Psoas muscle (tissue), 8 donors: Measurements from ENCODE around the gene MRAS. TPM values are rescaled to one million over a fixed set of nuclear protein-coding genes. Genes with fewer than 3 reads are reported as not detected.

ENCODE experiments used
- ATAC-seq, 4 donors: fragments of 200-7000 bp; cut with Tn5 transposase; one replicate each; pipeline ENCODE4 v1.9.1; 2020; ENCODE audit warnings: moderate library complexity in 3 of 4, mild to moderate bottlenecking in 2 of 4
- DNase-seq, 2 donors: peaks; one replicate each; pipeline ENCODE4 v3.0.0-alpha.2; 2020
- H3K27ac ChIP-seq: fragments of 200-600 bp; one replicate; pipeline ENCODE4 v1.8.0; 2022
- H3K27me3 ChIP-seq, 3 donors: fragments of 200-600 bp in 1 of 3; one replicate each; pipeline versions ENCODE4 v1.6.1 to v1.8.0; 2013 to 2022; ENCODE audit warnings: low read length in 2 of 3, mild to moderate bottlenecking in 2 of 3, moderate library complexity in 1 of 3; ENCODE audit not compliant: insufficient read depth in 3 of 3
- H3K36me3 ChIP-seq, 2 donors: fragments of 200-600 bp in 1 of 2; one replicate each; pipeline versions ENCODE4 v1.6.1 to v1.8.0; 2013 to 2022; ENCODE audit warnings: low read depth in 1 of 2, mild to moderate bottlenecking in 1 of 2, moderate library complexity in 1 of 2; ENCODE audit not compliant: insufficient read depth in 1 of 2
- H3K4me1 ChIP-seq: fragments of 200-600 bp; one replicate; pipeline ENCODE4 v1.8.0; 2022
- H3K4me3 ChIP-seq: fragments of 200-600 bp; one replicate; pipeline ENCODE4 v1.8.0; 2022; ENCODE audit warnings: mild to moderate bottlenecking
- H3K9me3 ChIP-seq: fragments of 200-600 bp; one replicate; pipeline ENCODE4 v1.8.0; 2022
- WGBS, 3 donors: extraction: QIAGEN DNeasy Blood & Tissue Kit; methylation state at CpG; one replicate each; pipeline versions ENCODE4 v1.1.6 to v1.1.7; 2013; 5-methylcytosine and 5-hydroxymethylcytosine counted together
- intact Hi-C, 2 donors: fragments of 100-400 bp; cut with DNase I; formaldehyde crosslinking; loops; one replicate each; pipeline versions ENCODE4 v1.11.0 to v1.14.2; 2022
- polyA plus RNA-seq, 3 donors: library from polyadenylated mRNA; stranded (reverse); fragments of 200-250 nt; gene quantifications; one replicate each; pipeline ENCODE4 v1.2.3, GENCODE V29; 2013
- total RNA-seq, 4 donors: library from RNA; stranded (reverse); fragmentation: NEBNext Ultra II Directional in 2 of 4; extraction: Animal tissue kit (Norgen Biotek cat#: 25700) in 2 of 4; gene quantifications; one replicate each; pipeline versions ENCODE4 v1.2.1 to v1.2.4, GENCODE V29; 2021 to 2023
- TF ChIP-seq, protein P1 (sequence below): fragments of 200-600 bp; IDR thresholded peaks from one replicate; pipeline ENCODE4 v1.8.0; 2022; ENCODE audit warnings: antibody characterized with exemption
- donor health status: healthy with polysubstance abuse.
- donor health status: DM: no; HTN: no; CAD: no; lungs with moderate emphysema.
- donor health status: Bipolar disorder and iron deficiency.
- donor health status: healthy.
- donor health status: DM: yes; HTN: yes; CAD: no.
- donor health status: DM: no; HTN: no; CAD: no.
- donor health status: DM: no; HTN: no; CAD: no.
- donor health status: DM: yes; HTN: yes; CAD: no.

The MRAS gene
- total and polyA plus RNA-seq, 7 donors: 43.8 to 166 (median 107) TPM

DNA sequence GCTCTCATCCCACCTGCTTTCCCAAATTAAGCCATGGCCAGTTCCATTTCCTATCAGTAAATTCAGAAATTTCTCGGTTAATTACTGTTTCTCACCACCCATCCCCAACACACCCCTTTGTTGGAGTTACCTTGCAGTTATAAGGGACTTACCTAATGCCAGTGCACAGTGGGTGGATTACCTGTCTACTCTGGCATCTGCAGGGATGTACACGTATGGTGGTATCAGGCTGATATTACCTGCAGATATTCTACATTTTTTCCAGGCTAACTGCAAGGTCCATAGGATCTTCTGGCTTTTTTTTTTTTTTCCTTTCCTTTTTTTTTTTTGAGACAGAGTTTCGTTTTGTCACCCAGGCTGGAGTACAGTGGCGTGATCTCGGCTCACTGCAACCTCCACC lies 7.9 kb upstream of the MRAS start:
- Histone ChIP-seq H3K36me3 (no peaks in the 10 kb centered on the region), H3K27ac (no peak overlapping the region), H3K9me3 (no peaks in the 10 kb centered on the region), H3K4me3 (no peak overlapping the region), H3K4me1 (peaks cover 15% of the 10 kb centered on the region), H3K27me3 (no peaks in the 10 kb centered on the region)
- intact Hi-C loops: no loop called here
- TF ChIP-seq, protein P1, sequence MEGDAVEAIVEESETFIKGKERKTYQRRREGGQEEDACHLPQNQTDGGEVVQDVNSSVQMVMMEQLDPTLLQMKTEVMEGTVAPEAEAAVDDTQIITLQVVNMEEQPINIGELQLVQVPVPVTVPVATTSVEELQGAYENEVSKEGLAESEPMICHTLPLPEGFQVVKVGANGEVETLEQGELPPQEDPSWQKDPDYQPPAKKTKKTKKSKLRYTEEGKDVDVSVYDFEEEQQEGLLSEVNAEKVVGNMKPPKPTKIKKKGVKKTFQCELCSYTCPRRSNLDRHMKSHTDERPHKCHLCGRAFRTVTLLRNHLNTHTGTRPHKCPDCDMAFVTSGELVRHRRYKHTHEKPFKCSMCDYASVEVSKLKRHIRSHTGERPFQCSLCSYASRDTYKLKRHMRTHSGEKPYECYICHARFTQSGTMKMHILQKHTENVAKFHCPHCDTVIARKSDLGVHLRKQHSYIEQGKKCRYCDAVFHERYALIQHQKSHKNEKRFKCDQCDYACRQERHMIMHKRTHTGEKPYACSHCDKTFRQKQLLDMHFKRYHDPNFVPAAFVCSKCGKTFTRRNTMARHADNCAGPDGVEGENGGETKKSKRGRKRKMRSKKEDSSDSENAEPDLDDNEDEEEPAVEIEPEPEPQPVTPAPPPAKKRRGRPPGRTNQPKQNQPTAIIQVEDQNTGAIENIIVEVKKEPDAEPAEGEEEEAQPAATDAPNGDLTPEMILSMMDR: no peak
- DNase-seq: no peak
- ATAC-seq: no peak
- WGBS, 3 donors: 82 to 96% (median 91%) methylated on average over 5 of the region's 5 CpGs

DNA sequence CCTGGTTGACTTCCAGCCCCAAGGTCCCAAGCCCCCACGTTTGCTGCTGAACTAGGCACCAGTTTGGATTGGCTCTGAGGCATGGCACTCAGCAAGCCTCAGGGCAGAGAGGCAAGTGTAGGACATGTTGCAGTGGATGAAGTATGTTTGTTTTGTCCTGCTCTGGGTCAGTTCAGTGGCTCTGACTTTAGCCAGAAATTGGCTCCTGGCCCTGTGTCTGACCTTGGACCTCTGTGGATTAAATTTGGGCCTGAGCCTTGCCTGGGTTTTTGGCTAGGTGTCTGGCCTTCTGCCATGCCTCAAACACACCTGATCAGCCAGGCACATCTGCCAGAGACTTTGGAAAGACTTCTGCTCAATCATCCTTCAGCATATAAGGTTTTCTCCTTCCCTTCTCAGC lies 3.6 kb upstream of the MRAS start:
- H3K4me3 ChIP-seq: no peak overlapping the region
- TF ChIP-seq, protein P1: no peak
- H3K36me3 ChIP-seq: no peaks in the 10 kb centered on the region
- WGBS, 3 donors: 56 to 76% (median 56%) methylated on average over 1 of the region's 1 CpG
- ATAC-seq (no peak), DNase-seq (no peak)
- intact Hi-C loops: no loop called here
- H3K27me3 ChIP-seq: no peaks in the 10 kb centered on the region
- H3K4me1 ChIP-seq: no peaks in the 10 kb centered on the region
- H3K9me3 ChIP-seq: no peaks in the 10 kb centered on the region
- no peak overlapping the region for H3K27ac ChIP-seq

DNA sequence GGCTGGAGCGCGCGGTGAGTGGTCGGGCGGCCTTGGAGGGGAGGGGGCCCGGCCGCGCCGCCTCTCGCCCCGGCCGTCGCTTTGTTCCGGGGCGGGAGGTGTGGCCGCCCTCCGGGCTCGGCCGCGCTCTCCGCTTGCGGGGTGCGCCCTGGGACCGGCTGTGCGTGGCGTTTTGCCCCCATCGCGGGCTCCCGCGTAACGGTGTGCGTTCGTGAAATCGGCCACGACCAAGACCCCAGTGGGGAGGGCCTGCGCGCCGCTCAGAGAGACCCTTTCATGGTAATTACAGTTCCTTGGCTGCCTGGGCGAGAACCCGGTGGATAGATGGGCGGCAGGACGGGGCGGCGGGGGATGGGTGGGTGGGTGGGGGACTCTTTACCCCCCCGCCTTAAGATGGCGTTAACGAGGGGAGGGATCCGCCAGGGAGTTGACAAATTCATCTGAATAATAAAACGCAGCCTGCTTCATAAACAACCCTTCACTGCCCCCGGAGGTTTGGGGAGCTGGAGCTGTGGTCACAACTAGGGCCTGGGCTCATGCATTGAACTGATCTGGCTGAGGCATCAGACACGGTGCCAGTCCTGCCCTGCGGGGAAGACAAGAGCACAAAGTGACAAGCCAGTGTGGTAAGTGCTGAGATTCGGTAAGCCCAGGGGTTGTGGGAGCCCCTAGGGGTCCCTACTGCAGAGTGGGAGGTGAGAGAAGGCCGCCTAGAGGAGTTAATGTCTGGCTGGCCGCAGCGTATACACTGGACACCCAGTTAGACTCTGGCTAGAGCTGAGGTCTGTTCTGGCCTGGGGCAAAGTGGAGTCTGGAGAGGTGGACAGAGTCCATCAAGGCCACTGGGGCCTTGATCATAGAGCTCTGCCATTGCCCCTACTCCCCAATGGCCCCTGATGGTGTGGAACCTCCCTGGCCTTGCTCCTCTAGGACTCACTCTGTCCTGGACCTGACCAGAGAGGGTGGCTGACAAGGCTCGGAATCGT lies 668 bp downstream of the MRAS start:
- H3K36me3 ChIP-seq: peaks cover 0 to 5% of the 10 kb centered on the region in 2 donors
- WGBS, 3 donors: 2 to 5% (median 3%) methylated on average over 39 to 58 of the region's 58 CpGs
- peak overlapping the region; percentile 98 for H3K27ac ChIP-seq
- H3K9me3 ChIP-seq: no peaks in the 10 kb centered on the region
- intact Hi-C loops: loop anchor here in 1 of 2 donors (2.0 kb wide), 1 partner anchor 18 kb away; no protein-coding TSS in a partner anchor
- ATAC-seq: peak; percentile 9 to 31 (median 22)
- H3K4me1 ChIP-seq: peaks cover 34% of the 10 kb centered on the region
- TF ChIP-seq, protein P1: no peak
- no peaks in the 10 kb centered on the region for H3K27me3 ChIP-seq
- DNase-seq: peak; percentile 30 to 61
- peak overlapping the region; percentile 81 for H3K4me3 ChIP-seq

DNA sequence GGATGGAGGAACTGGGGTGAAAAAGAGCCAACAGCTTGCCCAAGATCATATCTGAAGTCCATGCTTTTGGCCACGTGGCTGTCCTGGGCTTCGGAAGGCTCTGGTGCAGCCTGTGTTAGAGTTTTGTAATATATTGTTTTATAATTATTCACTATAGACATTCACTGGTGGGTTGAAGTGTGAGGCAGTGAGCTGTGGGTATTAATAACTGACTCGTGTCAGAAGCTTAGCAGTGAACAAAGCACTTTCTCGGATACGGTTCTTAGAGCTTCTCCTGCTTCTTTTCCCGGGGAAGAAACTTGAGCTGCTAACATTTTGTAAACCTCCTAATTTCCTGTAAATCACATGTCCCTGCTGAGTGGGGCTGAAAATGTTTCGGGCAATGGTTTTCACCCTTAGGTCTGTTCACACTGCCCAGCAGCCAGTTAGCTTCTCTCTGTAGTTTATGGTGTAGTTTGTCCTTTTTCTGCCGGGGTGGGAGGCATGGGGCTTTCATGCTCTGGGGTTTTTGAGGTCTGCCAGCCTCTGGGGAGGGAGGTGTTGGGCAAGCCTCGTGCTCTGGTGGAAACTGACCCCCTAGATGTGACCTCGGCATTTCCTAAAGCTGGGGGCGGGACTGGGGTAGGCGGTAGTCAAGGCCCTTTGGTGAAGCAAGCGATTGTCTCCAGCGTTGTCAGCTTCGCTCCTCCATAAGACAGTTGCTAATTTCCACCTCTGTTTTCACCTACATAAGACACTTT lies 1.7 kb downstream of the MRAS start:
- H3K4me3 ChIP-seq: peak overlapping the region; percentile 81
- TF ChIP-seq, protein P1: no peak
- peak; percentile 56 to 64 for DNase-seq
- peaks cover 0 to 9% of the 10 kb centered on the region in 2 donors for H3K36me3 ChIP-seq
- 20 to 35% (median 26%) methylated on average over 15 of the region's 15 CpGs for WGBS, 3 donors
- no peaks in the 10 kb centered on the region for H3K9me3 ChIP-seq
- peak; percentile 13 to 41 (median 26) for ATAC-seq
- H3K27me3 ChIP-seq: no peaks in the 10 kb centered on the region
- peaks cover 42% of the 10 kb centered on the region for H3K4me1 ChIP-seq
- peak overlapping the region; percentile 98 for H3K27ac ChIP-seq
- intact Hi-C loops: loop anchor here (2.0 to 5.0 kb wide), 2 partner anchors 19 to 37 kb away; no protein-coding TSS in a partner anchor
